HEK293 (cell line): ENCODE data around the gene PLSCR3.

Source experiments
- CTCF ChIA-PET: fragments of 350-600 bp; formaldehyde crosslinking; extraction: SDS; loops from one replicate; lab custom pipeline; 2021; ENCODE audit warnings: antibody characterized with exemption; lab: Yijun Ruan, JAX
- POLR2A ChIA-PET: fragments of 300-600 bp; formaldehyde crosslinking; extraction: SDS; loops from one replicate; lab custom pipeline; 2020; ENCODE audit warnings: antibody characterized with exemption, inconsistent platforms; lab: Yijun Ruan, JAX
- H3K27ac ChIP-seq: fragments of 200-500 bp; sonication (Bioruptor generic); 2 replicates; pipeline ENCODE4 v1.5.1; 2014; ENCODE audit warnings: low read depth, low read length, control low read depth, inconsistent platforms; ENCODE audit errors: extremely low read depth
- H3K36me3 ChIP-seq, 2 experiments: fragments of 200-500 bp in 1 of 2; sonication (Bioruptor generic) in 1 of 2; 1 replicate in 1 of 2; 2 replicates in 1 of 2; pipeline ENCODE4 v1.5.1; 2014 to 2017; ENCODE audit warnings: inconsistent platforms in 2 of 2, low read length in 2 of 2; ENCODE audit not compliant: control insufficient read depth in 2 of 2, insufficient read depth in 1 of 2
- H3K4me1 ChIP-seq: fragments of 200-500 bp; sonication (Bioruptor generic); 2 replicates; pipeline ENCODE4 v1.5.1; 2014; ENCODE audit warnings: mild to moderate bottlenecking, low read length, inconsistent platforms; ENCODE audit not compliant: control insufficient read depth, insufficient read depth
- H3K4me3 ChIP-seq: 2 replicates; pipeline ENCODE4 v1.5.1; 2011; ENCODE audit warnings: low read depth, mild to moderate bottlenecking, control low read depth, low read length, moderate library complexity
- H3K9me3 ChIP-seq: fragments of 200-500 bp; sonication (Bioruptor generic); 2 replicates; pipeline ENCODE4 v1.5.1; 2014; ENCODE audit warnings: low read depth, low read length, inconsistent platforms; ENCODE audit not compliant: control insufficient read depth, insufficient read depth
- GLIS1 ChIP-seq: fragments of 450-650 bp; formaldehyde crosslinking; IDR thresholded peaks from 2 replicates; pipeline ENCODE4 v1.5.1; 2016; ENCODE audit warnings: missing biosample characterization, missing genetic modification characterization
- GLIS2 ChIP-seq: fragments of 450-650 bp; formaldehyde crosslinking; IDR thresholded peaks from 2 replicates; pipeline ENCODE4 v1.5.1; 2016; ENCODE audit warnings: missing biosample characterization, missing genetic modification characterization
- MEIS1 ChIP-seq: sonication (generic); formaldehyde crosslinking; IDR thresholded peaks from 2 replicates; pipeline ENCODE4 v1.8.1; 2022; ENCODE audit warnings: missing genetic modification reagents, mild to moderate bottlenecking, borderline replicate concordance
- MYNN ChIP-seq: fragments of 450-650 bp; formaldehyde crosslinking; IDR thresholded peaks from 2 replicates; pipeline ENCODE4 v1.5.1; 2016; ENCODE audit warnings: missing biosample characterization, missing genetic modification characterization, borderline replicate concordance
- SP2 ChIP-seq: fragments of 450-650 bp; formaldehyde crosslinking; IDR thresholded peaks from 2 replicates; pipeline ENCODE4 v1.5.1; 2016; ENCODE audit warnings: missing biosample characterization, missing genetic modification characterization
- YY2 ChIP-seq: fragments of 450-650 bp; formaldehyde crosslinking; IDR thresholded peaks from 2 replicates; pipeline ENCODE4 v1.5.1; 2016; ENCODE audit warnings: missing biosample characterization, missing genetic modification characterization
- ZBTB17 ChIP-seq: fragments of 450-650 bp; formaldehyde crosslinking; IDR thresholded peaks from 2 replicates; pipeline ENCODE4 v1.5.1; 2016; ENCODE audit warnings: missing biosample characterization, missing genetic modification characterization
- ZFP69B ChIP-seq: fragments of 450-650 bp; formaldehyde crosslinking; IDR thresholded peaks from 2 replicates; pipeline ENCODE4 v1.5.1; 2016; ENCODE audit warnings: missing biosample characterization, missing genetic modification characterization
- ZIC2 ChIP-seq: fragments of 450-650 bp; formaldehyde crosslinking; IDR thresholded peaks from 2 replicates; pipeline ENCODE4 v1.5.1; 2016; ENCODE audit warnings: missing biosample characterization, missing genetic modification characterization
- ZNF148 ChIP-seq: fragments of 450-650 bp; formaldehyde crosslinking; IDR thresholded peaks from 2 replicates; pipeline ENCODE4 v1.5.0; 2017; ENCODE audit warnings: missing biosample characterization, missing genetic modification characterization, borderline replicate concordance
- ZNF280C ChIP-seq: fragments of 450-650 bp; formaldehyde crosslinking; IDR thresholded peaks from 2 replicates; pipeline ENCODE4 v1.5.1; 2016; ENCODE audit warnings: missing biosample characterization, missing genetic modification characterization
- ZNF366 ChIP-seq: fragments of 450-650 bp; formaldehyde crosslinking; conservative IDR thresholded peaks from 2 replicates; pipeline ENCODE4 v1.5.1; 2016; ENCODE audit warnings: missing biosample characterization, missing genetic modification characterization
- ZNF394 ChIP-seq: fragments of 450-650 bp; formaldehyde crosslinking; IDR thresholded peaks from 2 replicates; pipeline ENCODE4 v1.5.1; 2016; ENCODE audit warnings: missing biosample characterization, missing genetic modification characterization, mild to moderate bottlenecking, moderate library complexity, borderline replicate concordance
- ZNF701 ChIP-seq: fragments of 450-650 bp; formaldehyde crosslinking; IDR thresholded peaks from 2 replicates; pipeline ENCODE4 v1.5.1; 2016; ENCODE audit warnings: missing biosample characterization, missing genetic modification characterization
- ZNF768 ChIP-seq: fragments of 450-650 bp; formaldehyde crosslinking; IDR thresholded peaks from 2 replicates; pipeline ENCODE4 v1.5.1; 2018; ENCODE audit warnings: missing biosample characterization, mild to moderate bottlenecking, missing genetic modification characterization
- ZNF785 ChIP-seq: fragments of 450-650 bp; formaldehyde crosslinking; IDR thresholded peaks from 2 replicates; pipeline ENCODE4 v1.5.1; 2016; ENCODE audit warnings: missing biosample characterization, missing genetic modification characterization
- TF ChIP-seq, protein P1 (sequence below): fragments of 450-650 bp; formaldehyde crosslinking; conservative IDR thresholded peaks from 2 replicates; pipeline ENCODE4 v1.5.1; 2016; ENCODE audit warnings: low read depth, missing biosample characterization, missing genetic modification characterization
- TF ChIP-seq, protein P2 (sequence below): fragments of 450-650 bp; formaldehyde crosslinking; IDR thresholded peaks from 2 replicates; pipeline ENCODE4 v1.5.1; 2016; ENCODE audit warnings: missing biosample characterization, missing genetic modification characterization

Gene PLSCR3

GRCh38 chr17:7407485-7408251, 13.3 kb upstream of the PLSCR3 start, which contains the start of gene NLGN2 (continued):
- TF ChIP-seq, protein P1, sequence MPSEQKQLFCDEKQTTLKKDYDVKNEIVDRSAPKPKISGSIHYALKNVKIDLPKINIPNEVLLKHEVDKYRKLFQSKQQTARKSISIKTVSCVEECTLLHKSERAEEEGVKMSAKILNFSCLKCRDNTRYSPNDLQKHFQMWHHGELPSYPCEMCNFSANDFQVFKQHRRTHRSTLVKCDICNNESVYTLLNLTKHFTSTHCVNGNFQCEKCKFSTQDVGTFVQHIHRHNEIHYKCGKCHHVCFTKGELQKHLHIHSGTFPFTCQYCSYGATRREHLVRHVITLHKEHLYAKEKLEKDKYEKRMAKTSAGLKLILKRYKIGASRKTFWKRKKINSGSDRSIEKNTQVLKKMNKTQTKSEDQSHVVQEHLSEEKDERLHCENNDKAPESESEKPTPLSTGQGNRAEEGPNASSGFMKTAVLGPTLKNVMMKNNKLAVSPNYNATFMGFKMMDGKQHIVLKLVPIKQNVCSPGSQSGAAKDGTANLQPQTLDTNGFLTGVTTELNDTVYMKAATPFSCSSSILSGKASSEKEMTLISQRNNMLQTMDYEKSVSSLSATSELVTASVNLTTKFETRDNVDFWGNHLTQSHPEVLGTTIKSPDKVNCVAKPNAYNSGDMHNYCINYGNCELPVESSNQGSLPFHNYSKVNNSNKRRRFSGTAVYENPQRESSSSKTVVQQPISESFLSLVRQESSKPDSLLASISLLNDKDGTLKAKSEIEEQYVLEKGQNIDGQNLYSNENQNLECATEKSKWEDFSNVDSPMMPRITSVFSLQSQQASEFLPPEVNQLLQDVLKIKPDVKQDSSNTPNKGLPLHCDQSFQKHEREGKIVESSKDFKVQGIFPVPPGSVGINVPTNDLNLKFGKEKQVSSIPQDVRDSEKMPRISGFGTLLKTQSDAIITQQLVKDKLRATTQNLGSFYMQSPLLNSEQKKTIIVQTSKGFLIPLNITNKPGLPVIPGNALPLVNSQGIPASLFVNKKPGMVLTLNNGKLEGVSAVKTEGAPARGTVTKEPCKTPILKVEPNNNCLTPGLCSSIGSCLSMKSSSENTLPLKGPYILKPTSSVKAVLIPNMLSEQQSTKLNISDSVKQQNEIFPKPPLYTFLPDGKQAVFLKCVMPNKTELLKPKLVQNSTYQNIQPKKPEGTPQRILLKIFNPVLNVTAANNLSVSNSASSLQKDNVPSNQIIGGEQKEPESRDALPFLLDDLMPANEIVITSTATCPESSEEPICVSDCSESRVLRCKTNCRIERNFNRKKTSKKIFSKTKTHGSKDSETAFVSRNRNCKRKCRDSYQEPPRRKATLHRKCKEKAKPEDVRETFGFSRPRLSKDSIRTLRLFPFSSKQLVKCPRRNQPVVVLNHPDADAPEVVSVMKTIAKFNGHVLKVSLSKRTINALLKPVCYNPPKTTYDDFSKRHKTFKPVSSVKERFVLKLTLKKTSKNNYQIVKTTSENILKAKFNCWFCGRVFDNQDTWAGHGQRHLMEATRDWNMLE (tag by site-specific recombination), result no peak
- TF ChIP-seq ZNF394 (tag by site-specific recombination) (no peak), MEIS1 (CRISPR knock-in tag) (no peak), SP2 (tag by site-specific recombination) (peak; percentile 13; the same call in 1 of the 2 replicates), GLIS2 (peak; percentile 17; the same call in 1 of the 2 replicates)

GRCh38 chr17:7407082-7407481, 12.8 kb upstream of the PLSCR3 start:
- ChIA-PET CTCF (interaction anchor here (0.5 to 1.4 kb wide), 7 partner anchors 9 to 154 kb away, joined by 3 to 7 read pairs (median 3); no protein-coding TSS in a partner anchor), POLR2A (interaction anchor here (0.5 to 1.7 kb wide), 4 partner anchors 13 to 268 kb away, joined by 4 to 5 read pairs (median 4); partner anchors contain the start of genes PLSCR3 and TMEM102)
- H3K36me3 ChIP-seq, result peaks cover 7 to 27% of the 10 kb centered on the region in 2 experiments
- no peak for TF ChIP-seq ZNF280C (tag by site-specific recombination)
- TF ChIP-seq YY2 (tag by site-specific recombination), result no peak
- TF ChIP-seq MYNN (tag by site-specific recombination), result peak; percentile 96
- TF ChIP-seq ZNF785 (tag by site-specific recombination), result no peak
- H3K4me1 ChIP-seq, result peaks cover 8% of the 10 kb centered on the region
- H3K9me3 ChIP-seq, result no peaks in the 10 kb centered on the region
- no peak overlapping the region for H3K27ac ChIP-seq
- H3K4me3 ChIP-seq, result no peak overlapping the region

- H3K9me3 ChIP-seq, result no peaks in the 10 kb centered on the region
- H3K4me1 ChIP-seq, result peaks cover 8% of the 10 kb centered on the region
- H3K36me3 ChIP-seq, result peaks cover 9 to 31% of the 10 kb centered on the region in 2 experiments; a peak in 2 of 3 replicates
- ChIA-PET POLR2A (interaction anchor here (0.6 to 1.7 kb wide), 5 partner anchors 11 to 1358 kb away, joined by 3 to 5 read pairs (median 4); partner anchors contain the start of genes PLSCR3 and TMEM102), CTCF (interaction anchor here (0.7 to 1.7 kb wide), 5 partner anchors 14 to 155 kb away, joined by 3 to 7 read pairs (median 4); no protein-coding TSS in a partner anchor)
- H3K27ac ChIP-seq, result no peak overlapping the region
- no peak overlapping the region for H3K4me3 ChIP-seq
- TF ChIP-seq, protein P2, sequence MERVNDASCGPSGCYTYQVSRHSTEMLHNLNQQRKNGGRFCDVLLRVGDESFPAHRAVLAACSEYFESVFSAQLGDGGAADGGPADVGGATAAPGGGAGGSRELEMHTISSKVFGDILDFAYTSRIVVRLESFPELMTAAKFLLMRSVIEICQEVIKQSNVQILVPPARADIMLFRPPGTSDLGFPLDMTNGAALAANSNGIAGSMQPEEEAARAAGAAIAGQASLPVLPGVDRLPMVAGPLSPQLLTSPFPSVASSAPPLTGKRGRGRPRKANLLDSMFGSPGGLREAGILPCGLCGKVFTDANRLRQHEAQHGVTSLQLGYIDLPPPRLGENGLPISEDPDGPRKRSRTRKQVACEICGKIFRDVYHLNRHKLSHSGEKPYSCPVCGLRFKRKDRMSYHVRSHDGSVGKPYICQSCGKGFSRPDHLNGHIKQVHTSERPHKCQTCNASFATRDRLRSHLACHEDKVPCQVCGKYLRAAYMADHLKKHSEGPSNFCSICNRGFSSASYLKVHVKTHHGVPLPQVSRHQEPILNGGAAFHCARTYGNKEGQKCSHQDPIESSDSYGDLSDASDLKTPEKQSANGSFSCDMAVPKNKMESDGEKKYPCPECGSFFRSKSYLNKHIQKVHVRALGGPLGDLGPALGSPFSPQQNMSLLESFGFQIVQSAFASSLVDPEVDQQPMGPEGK (tag by site-specific recombination), result 0 out of 2 replicates have a peak, but pooled peaks have one; percentile 7
- TF ChIP-seq ZNF366 (tag by site-specific recombination) (0 out of 2 replicates have a peak, but pooled peaks have one; percentile 67), GLIS2 (peak; percentile 60), ZBTB17 (tag by site-specific recombination) (peak; percentile 69; the same call in 1 of the 2 replicates), ZFP69B (tag by site-specific recombination) (no peak), ZNF768 (no peak), ZNF701 (tag by site-specific recombination) (no peak), ZNF394 (tag by site-specific recombination) (peak; percentile 76), ZNF148 (tag by site-specific recombination) (no peak), GLIS1 (peak; percentile 81), ZIC2 (tag by site-specific recombination) (peak; percentile 61; the same call in 1 of the 2 replicates)
These were observed 12.0 kb upstream of the PLSCR3 start for GRCh38 chr17:7406235-7406825.
